GM12878 (cell line): Measurements from ENCODE around the gene ICAM2. TPM values are rescaled to one million over a fixed set of nuclear protein-coding genes. Genes with fewer than 3 reads are reported as not detected.

Source experiments
- ATAC-seq: fragments of 200-7000 bp; cut with Tn5 transposase; 3 replicates; pipeline ENCODE4 v1.9.1; 2020; ENCODE audit warnings: mild to moderate bottlenecking, moderate library complexity
- BruUV-seq: library from RNA; stranded (reverse); fragments of 400-500 nt; replicated peaks from 2 replicates; lab custom pipeline; 2021; lab: Mats Ljungman, UMichigan
- CTCF ChIA-PET: fragments of 300-600 bp; sonication (Branson Sonifier 250); formaldehyde crosslinking; extraction: SDS; loops from one replicate; lab custom pipeline; 2021; ENCODE audit warnings: inconsistent platforms; lab: Yijun Ruan, JAX
- POLR2A ChIA-PET: fragments of 350-600 bp; formaldehyde crosslinking; extraction: SDS; loops from one replicate; lab custom pipeline; 2021; ENCODE audit warnings: inconsistent platforms; lab: Charles Lee
- RAD21 ChIA-PET: fragments of 300-600 bp; sonication (Branson Sonifier 250); formaldehyde crosslinking; loops from one replicate; lab custom pipeline; 2023; ENCODE audit warnings: antibody characterized with exemption; ENCODE audit not compliant: unreplicated experiment; lab: Charles Lee
- SMC1A ChIA-PET: fragments of 300-600 bp; sonication (Branson Sonifier 250); formaldehyde crosslinking; loops from one replicate; lab custom pipeline; 2023; ENCODE audit not compliant: unreplicated experiment, uncharacterized antibody; lab: Charles Lee
- DNase-seq: peaks from one replicate; pipeline ENCODE4 v3.0.0-alpha.2; 2011; ENCODE audit warnings: low read depth, low spot score
- FAIRE-seq: peaks from 3 replicates; lab custom pipeline; 2011; peaks lifted over from hg19 to GRCh38; lab: Jason Lieb, UNC
- H2AFZ ChIP-seq: 2 replicates; pipeline ENCODE4 v1.6.0; 2011; ENCODE audit warnings: low read depth, low read length, control low read depth; ENCODE audit not compliant: control insufficient read depth
- H3K27ac ChIP-seq: 2 replicates; pipeline ENCODE4 v1.5.1; 2011; ENCODE audit warnings: control low read depth; ENCODE audit not compliant: control insufficient read depth, insufficient read depth
- H3K27me3 ChIP-seq, 2 experiments: replicated peaks in 1 of 2; 2 replicates each; pipeline versions ENCODE4 v1.6.0 to v1.6.1; 2011; ENCODE audit warnings: low read length in 1 of 2; ENCODE audit not compliant: control insufficient read depth in 2 of 2, insufficient read depth in 2 of 2
- H3K36me3 ChIP-seq, 2 experiments: 2 replicates each; pipeline ENCODE4 v1.5.1; 2011; ENCODE audit warnings: low read length in 1 of 2; ENCODE audit not compliant: control insufficient read depth in 2 of 2, insufficient read depth in 2 of 2
- H3K4me1 ChIP-seq: 2 replicates; pipeline ENCODE4 v1.6.1; 2011; ENCODE audit warnings: mild to moderate bottlenecking, low read length, moderate library complexity, mixed read lengths; ENCODE audit not compliant: control insufficient read depth, insufficient read depth
- H3K4me2 ChIP-seq: 2 replicates; pipeline ENCODE4 v1.6.0; 2011; ENCODE audit warnings: control low read depth; ENCODE audit not compliant: control insufficient read depth, insufficient read depth
- H3K4me3 ChIP-seq: fragments of 200-600 bp; sonication (generic); 2 replicates; pipeline ENCODE4 v1.5.1; 2016
- H3K79me2 ChIP-seq: 2 replicates; pipeline ENCODE4 v1.6.0; 2011; ENCODE audit warnings: low read length; ENCODE audit not compliant: control insufficient read depth, insufficient read depth
- H3K9ac ChIP-seq: 2 replicates; pipeline ENCODE4 v1.8.0; 2011; ENCODE audit warnings: low read length, control low read depth, mixed read lengths; ENCODE audit not compliant: control insufficient read depth, insufficient read depth
- H3K9me3 ChIP-seq: replicated peaks from 3 replicates; pipeline ENCODE4 v1.5.1; 2011; ENCODE audit warnings: mild to moderate bottlenecking, low read length; ENCODE audit not compliant: control insufficient read depth, insufficient read depth
- H4K20me1 ChIP-seq: 2 replicates; pipeline ENCODE4 v1.6.0; 2011; ENCODE audit not compliant: control insufficient read depth, insufficient read depth
- BCLAF1 ChIP-seq: fragments of 450-650 bp; IDR thresholded peaks from 2 replicates; pipeline ENCODE4 v1.6.1; 2017; ENCODE audit warnings: antibody characterized with exemption, mild to moderate bottlenecking, moderate library complexity
- CREM ChIP-seq: IDR thresholded peaks from 2 replicates; pipeline ENCODE4 v1.6.1; 2014; ENCODE audit warnings: antibody characterized with exemption, low read depth
- CUX1 ChIP-seq: IDR thresholded peaks from 2 replicates; pipeline ENCODE4 v1.6.1; 2012; ENCODE audit warnings: improper control_type of control experiment, low read depth, low read length; ENCODE audit not compliant: insufficient replicate concordance
- FOS ChIP-seq: IDR thresholded peaks from 3 replicates; pipeline ENCODE4 v1.6.1; 2011; ENCODE audit warnings: borderline replicate concordance; ENCODE audit not compliant: insufficient read length; ENCODE audit errors: extremely low read depth
- IKZF1 ChIP-seq: fragments of 450-650 bp; conservative IDR thresholded peaks from 2 replicates; pipeline ENCODE4 v1.6.1; 2017; ENCODE audit warnings: antibody characterized with exemption, mild to moderate bottlenecking
- IKZF2 ChIP-seq, 2 experiments: fragments of 450-650 bp; IDR thresholded peaks; 2 replicates each; pipeline ENCODE4 v1.6.1; 2017; ENCODE audit warnings: mild to moderate bottlenecking in 2 of 2, moderate library complexity in 2 of 2
- MTA2 ChIP-seq: fragments of 450-650 bp; IDR thresholded peaks from 2 replicates; pipeline ENCODE4 v1.6.1; 2016; ENCODE audit warnings: low read depth, mild to moderate bottlenecking, moderate library complexity
- NR2F1 ChIP-seq: fragments of 450-650 bp; conservative IDR thresholded peaks from 2 replicates; pipeline ENCODE4 v1.6.1; 2017; ENCODE audit warnings: mild to moderate bottlenecking
- TAF1 ChIP-seq: IDR thresholded peaks from 2 replicates; pipeline ENCODE4 v1.6.1; 2011; ENCODE audit warnings: mild to moderate bottlenecking, low read depth, low read length, borderline replicate concordance
- ZNF622 ChIP-seq: fragments of 450-650 bp; IDR thresholded peaks from 2 replicates; pipeline ENCODE4 v1.6.1; 2017; ENCODE audit warnings: mild to moderate bottlenecking, inconsistent platforms
- WGBS: methylation state at CpG from one replicate; pipeline ENCODE4 v1.1.6; 2016; ENCODE audit warnings: low lambda C conversion rate; ENCODE audit not compliant: insufficient replicate concordance, insufficient coverage; ENCODE audit errors: missing lambda C conversion rate; 5-methylcytosine and 5-hydroxymethylcytosine counted together
- in situ Hi-C: fragments of 300-500 bp; cut with MboI; formaldehyde crosslinking; loops from 9 replicates; pipeline ENCODE4 v1.14.3; 2018; ENCODE audit warnings: mixed read lengths
- intact Hi-C: fragments of 100-400 bp; cut with micrococcal nuclease; formaldehyde crosslinking; loops from one replicate; pipeline ENCODE4 v1.14.2; 2022; ENCODE audit not compliant: unreplicated experiment
- polyA plus RNA-seq, 11 experiments: library from polyadenylated mRNA; depleted of rRNA in 4 of 11; unstranded in 6 of 11; stranded (reverse) in 5 of 11; fragments of >200 nt; fragmentation: Nextera tagmentation in 4 of 11; fragmentation: Illumina TruSeq in 1 of 11; extraction: Ambion mirVana in 4 of 11; extraction: Trizol in 1 of 11; gene quantifications; 1 replicate in 1 of 11; 2 replicates in 10 of 11; pipeline versions ENCODE4 v1.2.1 to v1.2.3, GENCODE V29; 2011 to 2016; ENCODE audit warnings: inconsistent platforms in 2 of 11, missing spikeins in 2 of 11, low read depth in 1 of 11
- total RNA-seq, 4 experiments: library from RNA; depleted of rRNA in 3 of 4; stranded (reverse); fragments of >200 nt in 3 of 4; fragmentation: Illumina TruSeq in 1 of 4; extraction: Trizol in 1 of 4; gene quantifications; 2 replicates each; pipeline versions ENCODE4 v1.2.1 to v1.2.3, GENCODE V29; 2013 to 2021

The ICAM2 gene
- total and polyA plus RNA-seq, 10 of the 15 experiments (the other 5 are each of a cell fraction or from before 2014, with no cell fraction given): 23.6 to 108 (median 58.1) TPM

- peaks cover 8 to 18% of the 10 kb centered on the region in 2 experiments; a peak in 3 of 4 replicates for H3K36me3 ChIP-seq
- ChIA-PET POLR2A (no interaction called here), SMC1A (no interaction called here), CTCF (interaction anchor here (1.8 kb wide), 1 partner anchor 17 kb away, joined by 6 read pairs; no protein-coding TSS in a partner anchor), RAD21 (no interaction called here)
- ATAC-seq: no peak
- BruUV-seq: no TSS peak
- WGBS: 66% methylated on average over 5 of the region's 5 CpGs
- H3K27ac ChIP-seq: no peak overlapping the region
- TF ChIP-seq BCLAF1 (no peak), CUX1 (no peak), TAF1 (no peak), ZNF622 (no peak), FOS (no peak), IKZF2 (IDR thresholded peaks at IDR 0.05) (no peak), NR2F1 (no peak), CREM (no peak), IKZF1 (no peak), MTA2 (no peak)
- intact Hi-C loops: no loop called here
- H3K4me3 ChIP-seq: no peak overlapping the region
- H3K79me2 ChIP-seq: peaks cover 8% of the 10 kb centered on the region
- no peak overlapping the region for H3K4me2 ChIP-seq
- H3K27me3 ChIP-seq: no peaks in the 10 kb centered on the region
- in situ Hi-C loops: no loop called here
- no peak for FAIRE-seq
- no peak overlapping the region for H3K9ac ChIP-seq
- H2AFZ ChIP-seq: no peak overlapping the region
- no peaks in the 10 kb centered on the region for H4K20me1 ChIP-seq
- DNase-seq: no peak
- no peaks in the 10 kb centered on the region for H3K4me1 ChIP-seq
- no peaks in the 10 kb centered on the region; the same call in 2 of the 3 replicates for H3K9me3 ChIP-seq
These were observed 12.6 kb downstream of the ICAM2 start for GRCh38 chr17:64007838-64008282.
